HG03045 (cell line): ENCODE measurements around the gene TBC1D2B.
"Not testable (repeated sequence)": the region's sequence is repeated elsewhere in the genome, so short reads cannot be mapped to it uniquely, and the experiment has no call there.

Experiments used
- ATAC-seq: cut with Tn5 transposase; IDR thresholded peaks from one replicate; pipeline ENCODE4 v1.9.1; 2021; ENCODE audit warnings: mild to moderate bottlenecking, moderate library complexity; ENCODE audit not compliant: unreplicated experiment

TBC1D2B gene

DNA sequence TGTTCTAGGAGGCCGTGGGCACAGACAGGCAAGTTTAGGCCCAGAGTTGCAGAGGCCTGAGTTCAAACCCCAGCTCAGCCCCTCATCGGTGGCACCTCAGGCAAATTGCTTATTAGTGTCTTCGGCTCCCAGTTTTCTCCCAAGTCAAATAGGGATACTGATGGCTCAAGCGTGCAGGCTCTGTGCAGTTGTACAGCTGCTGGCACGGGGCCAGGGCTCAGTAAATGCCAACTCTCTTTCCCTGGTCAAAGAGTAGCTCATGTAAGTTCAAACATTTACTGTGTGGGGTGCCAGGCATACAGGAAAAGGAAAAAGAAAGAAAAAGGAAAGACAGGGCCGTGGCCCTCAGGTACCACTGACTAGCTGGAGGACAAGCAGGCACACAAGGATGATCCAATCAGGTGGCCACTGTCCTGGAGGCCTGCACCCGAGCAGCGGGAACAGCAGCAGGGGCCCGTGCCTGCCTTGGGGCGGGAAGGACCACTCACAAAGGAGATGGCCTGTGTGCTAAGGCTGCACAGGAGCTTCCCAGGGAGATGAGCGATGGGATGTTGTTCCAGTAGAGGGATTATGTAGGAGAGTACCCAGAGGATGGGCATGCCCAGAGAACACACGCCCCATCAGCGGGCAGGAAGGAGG is 70.8 kb downstream of the TBC1D2B start:
- ATAC-seq, result no peak

DNA sequence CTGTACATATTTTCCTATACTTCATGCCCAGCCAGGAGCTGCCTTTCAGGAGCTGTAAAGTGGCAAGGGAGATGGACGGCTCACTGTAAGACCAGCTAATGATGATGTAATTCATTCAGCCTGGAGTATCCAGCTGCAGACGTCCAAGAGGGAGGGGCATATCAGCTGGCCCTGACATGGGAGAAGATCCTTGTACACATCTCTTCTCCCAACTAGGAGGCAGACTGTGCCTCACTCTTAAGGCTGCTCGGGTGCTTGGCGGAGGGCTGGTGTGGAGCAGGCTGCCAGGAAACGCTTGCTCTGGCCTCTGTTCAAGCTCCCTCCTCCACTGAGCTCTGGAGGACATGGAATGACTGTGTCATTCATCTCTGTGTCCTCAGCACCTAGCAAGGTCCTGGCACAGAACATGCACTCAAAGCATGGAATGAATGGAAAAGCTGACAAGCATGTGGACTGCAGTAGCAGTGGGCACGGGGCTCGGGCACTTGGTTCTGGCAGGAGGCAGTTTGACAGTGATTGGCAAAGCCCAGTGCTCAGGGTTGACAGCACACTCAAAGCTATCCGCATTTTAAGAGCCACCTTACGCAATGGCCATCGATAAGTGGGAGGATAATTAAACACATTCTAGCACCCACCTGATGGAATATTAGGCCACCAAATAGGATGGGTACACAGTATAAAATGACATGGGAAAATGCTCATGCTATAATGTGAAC is 72.4 kb downstream of the TBC1D2B start:
- no peak for ATAC-seq

DNA sequence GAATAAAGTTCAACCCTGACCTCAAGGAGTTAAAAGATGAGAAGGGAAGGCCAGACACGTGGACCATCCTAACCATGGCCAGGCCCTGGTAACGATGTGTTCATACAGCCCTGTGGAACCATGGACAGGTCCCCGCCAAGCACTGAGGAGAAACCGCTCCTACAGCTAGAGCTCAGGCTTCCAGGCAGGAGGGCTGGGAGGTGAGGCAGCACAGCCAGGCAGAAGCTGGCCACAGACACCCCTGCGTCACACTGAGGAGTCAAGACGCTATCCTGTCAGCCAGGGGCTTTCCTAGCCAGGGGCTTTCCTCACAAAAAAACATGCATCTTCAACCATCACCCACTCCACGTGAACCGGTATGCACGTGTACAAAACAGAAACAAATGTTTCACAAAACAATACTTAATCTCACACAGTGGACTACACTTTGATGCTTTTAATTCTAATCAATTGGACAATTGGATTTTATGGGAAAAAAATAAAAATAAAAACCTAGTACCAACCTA is 73.2 kb downstream of the TBC1D2B start:
- ATAC-seq, result no peak

DNA sequence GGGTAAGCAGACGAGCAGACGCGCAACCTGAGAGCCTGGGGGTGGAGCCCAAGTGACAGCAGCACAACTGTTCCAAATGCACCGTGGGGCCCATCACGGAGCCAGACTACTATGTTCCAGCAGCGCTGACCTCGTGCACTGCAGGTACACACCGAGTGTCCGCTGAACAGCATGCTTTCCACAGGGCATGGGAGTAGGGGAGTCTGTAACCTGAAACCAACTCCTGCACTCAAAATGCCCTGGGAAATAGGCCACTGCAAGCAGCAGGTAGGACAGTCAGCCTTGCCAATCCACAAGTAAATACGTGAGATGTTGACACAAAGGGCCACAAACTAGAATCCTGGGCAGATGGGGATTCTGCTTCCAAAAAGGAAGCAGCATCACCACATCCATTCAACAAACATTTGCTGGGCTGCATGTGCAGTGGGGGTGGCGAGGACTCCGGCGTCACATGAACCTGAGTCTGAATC is 73.9 kb downstream of the TBC1D2B start:
- no peak for ATAC-seq

DNA sequence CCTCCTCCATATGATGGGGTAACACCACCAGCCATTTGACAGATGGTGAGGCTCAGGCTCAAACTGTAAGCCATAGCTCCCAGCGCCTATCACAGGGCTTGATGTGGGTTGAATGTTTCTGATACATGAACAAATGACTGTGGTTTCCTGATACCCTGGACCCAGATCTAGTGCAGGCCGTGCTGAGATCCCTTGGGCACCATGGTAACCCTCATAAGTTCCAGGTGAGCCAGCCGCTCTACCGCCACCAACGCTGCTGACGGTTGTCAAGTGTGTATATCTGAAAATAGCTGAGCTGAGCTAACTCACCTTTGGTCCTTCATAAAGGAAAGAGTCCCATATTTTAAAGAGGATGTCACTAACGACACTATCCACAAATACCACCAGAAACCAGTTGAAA is 74.5 kb downstream of the TBC1D2B start:
- ATAC-seq, result no peak

DNA sequence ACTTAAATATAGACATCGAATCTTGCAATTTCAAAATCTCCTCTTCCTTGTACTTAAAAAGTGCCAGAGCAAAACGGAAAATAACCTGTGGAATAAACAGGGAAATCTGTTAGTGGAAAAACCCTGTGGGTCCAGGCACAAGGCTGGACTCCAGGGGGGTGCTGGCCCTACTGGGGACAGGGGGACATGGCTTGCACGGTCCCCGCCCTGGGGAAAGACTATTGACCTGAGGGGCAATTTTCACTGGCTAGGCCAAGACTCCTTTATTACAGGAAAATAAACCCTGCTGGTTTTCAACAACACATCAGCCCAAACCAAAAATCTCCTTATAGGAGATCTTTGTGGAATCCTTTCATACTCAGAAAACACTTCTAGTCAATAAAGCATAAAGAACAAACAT is 75.9 kb downstream of the TBC1D2B start:
- ATAC-seq, result no peak

DNA sequence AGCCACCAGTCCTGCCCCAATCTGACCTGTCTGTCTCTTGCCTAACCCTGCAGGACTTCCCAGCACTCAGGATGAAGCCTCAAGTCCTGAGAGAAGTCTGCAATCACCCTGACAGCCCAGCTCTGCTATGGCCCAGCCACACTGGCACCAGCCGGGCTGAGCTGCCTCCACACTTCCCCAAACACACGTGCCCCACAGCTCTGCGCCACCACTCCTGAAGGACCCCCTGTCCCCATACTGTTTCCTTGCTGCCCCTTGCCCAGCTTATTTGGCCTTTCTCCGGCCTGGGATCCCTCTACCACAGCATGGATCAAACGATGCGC is 76.6 kb downstream of the TBC1D2B start:
- no peak for ATAC-seq

DNA sequence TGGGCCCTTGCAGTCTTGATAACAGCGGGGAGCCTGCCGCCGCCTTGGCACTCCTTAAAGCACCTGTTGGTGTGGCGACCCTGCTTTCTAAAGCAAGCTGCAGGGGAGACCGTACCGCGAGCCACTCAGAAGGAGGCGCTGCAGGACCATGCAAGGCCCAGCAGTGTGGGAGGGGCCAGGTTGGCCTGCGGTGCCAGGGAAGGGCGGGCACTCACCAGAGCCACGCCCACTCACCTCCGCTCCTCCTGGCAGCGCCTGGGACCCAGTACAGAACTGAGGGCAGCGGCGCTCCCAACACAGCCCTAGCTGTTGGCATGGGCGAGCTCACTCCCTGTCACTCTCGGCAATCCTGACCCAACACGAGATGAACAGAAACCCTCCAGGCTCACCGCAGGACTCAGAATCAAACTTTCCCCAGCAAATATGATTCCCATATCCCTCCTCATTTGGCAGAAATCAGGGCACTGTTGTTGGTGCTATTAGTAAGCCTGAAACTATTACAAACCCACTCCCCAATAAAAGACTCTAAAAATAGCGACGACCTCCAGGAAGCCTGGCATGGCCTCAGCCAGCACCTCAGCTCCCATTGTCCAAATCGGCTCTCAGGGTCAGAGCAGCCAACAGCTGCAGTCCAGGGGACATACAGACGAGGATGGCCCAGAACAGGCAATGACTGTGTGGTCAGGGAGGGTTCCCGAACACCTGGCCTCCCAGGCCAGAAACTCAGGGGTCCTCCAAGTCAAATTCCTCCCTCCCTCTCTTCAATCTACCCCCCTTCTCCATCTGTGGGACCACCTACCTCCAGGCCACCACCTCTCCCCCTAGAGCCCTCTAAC is 77.2 kb downstream of the TBC1D2B start:
- ATAC-seq, result no peak

DNA sequence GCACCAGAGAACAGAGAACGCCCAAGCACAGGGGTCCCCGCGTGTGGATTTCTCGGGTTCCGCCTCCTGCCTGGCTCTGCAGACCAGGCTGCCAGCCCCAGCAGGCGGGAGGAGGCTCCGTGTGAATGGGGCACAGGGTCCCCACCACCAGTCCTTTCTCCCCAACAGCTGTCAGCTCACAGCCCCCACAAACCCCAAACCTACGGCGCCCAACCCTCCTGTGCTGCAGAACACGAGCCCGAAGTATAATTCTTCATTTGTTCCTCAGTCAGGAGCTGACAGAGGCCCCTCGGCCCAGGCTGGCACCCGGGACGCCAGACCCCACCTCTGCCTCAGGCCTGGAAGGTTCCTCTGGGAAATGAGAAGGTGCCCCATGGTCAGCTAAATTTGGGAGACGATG is 78.0 kb downstream of the TBC1D2B start:
- ATAC-seq, result no peak

DNA sequence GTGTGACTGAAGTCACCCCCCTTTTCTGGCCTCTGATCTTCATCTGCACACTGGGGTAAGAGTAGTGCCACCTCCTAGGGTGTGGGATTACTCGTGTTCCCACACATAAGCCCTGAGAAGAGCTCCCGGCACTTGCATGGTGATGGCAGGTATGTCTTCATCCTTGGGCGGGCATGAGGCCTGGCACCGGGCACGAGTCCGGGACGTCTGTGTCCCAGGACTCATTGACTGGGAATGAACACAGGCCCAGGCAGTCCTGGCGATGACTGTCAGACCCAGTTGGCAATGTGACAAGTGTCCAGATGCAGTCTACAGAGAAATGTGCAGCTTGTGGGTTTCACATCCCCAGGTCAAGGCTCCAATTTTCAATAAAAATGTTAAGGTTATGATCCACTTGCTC is 78.9 kb downstream of the TBC1D2B start:
- ATAC-seq, result no peak

DNA sequence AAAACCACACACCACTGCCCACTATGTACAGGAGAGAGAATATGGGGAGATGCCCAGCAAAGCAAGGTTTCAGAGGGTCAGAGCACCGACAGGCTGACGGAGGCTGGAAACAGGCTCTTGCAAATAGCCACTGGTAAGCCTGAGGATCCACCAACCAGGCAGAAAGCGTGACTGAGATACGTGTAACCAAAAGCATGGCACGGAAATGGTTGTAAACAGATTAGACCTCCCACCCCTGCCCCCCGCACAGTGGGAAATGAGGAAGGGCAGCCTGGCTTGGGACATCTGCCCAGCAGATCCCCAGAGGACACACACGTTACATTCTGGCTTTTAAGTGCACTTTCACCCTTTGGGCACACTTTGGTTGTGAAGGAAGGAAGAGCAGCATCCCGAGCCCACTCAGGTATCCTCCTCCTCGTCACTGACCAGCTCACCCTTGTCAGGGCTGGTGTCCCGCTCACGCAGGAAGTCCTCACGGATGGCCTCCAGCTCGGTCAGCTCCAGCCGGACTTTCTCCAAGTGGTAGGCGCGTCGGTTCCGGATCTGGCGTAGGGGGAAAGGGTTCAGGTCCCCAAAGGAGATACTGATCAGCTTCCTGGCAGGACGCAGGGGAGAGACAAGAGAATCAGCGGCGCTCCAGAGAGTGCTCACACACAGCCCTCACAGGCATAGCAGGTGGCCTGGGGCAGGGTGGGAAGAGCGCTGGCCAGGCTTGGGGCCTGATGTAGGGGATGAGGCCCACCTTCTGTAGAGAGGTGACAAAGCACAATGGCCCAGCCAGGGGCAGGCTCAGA is 79.6 kb downstream of the TBC1D2B start:
- not testable (repeated sequence) for ATAC-seq

DNA sequence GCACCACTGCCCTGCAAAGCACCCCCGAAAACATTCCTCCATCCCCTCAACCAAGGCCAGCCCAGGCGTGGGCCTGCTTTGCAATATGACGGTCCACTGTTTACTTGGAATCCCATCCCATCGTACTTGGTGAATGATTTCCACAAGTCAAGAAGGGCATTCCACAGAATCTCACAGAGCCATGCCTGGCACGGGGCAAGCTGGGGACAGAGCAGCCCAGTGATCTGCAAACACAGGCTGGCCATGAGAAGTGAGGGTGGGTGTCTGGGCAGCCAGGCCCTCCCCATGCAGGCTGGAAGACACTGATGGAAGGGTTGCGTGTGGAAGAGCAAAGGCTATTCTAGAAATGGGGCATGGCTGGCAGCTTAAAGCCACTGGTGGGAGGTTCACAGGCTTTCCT is 80.3 kb downstream of the TBC1D2B start:
- ATAC-seq, result not testable (repeated sequence)

DNA sequence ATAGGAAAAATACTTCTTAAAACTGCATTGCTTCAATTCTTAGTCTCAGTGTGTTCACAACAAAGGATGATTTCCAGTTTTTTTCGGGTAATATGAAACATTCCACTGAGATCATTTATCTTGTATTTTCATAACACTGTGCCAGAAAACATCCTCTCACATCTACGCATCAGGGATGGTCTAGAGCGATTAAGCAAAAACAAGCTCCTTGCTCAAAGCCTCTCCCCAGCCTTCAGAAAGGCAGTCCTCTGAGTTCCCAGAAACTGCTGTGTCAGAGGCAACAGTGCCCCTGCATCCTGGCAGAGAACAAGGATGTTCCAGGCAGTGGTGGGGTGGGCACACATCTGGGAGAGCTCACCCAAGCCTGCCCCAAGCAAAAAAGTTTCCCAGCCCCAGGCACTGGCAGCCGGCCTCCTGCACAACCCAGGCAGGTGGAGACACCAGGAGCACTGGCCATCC is 80.8 kb downstream of the TBC1D2B start:
- not testable (repeated sequence) for ATAC-seq

DNA sequence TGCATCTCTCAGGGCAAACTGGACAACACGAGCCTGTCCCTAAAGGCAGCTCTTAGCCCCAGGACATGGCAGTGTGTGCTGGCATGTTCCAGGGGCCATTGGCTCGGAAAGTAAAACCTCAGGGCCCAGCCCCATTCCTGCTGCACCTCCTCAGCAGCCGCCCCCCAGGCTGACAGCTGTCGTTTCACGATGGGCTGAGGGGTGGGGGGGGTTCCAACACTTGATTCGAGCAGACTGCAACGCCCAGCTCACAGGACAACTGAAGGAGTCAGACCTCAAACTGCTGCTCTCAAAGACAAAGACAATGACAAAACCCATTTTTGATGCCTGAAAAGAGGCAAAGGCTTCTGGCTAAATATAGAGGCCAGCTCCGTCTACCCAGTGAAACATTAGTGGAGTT is 81.3 kb downstream of the TBC1D2B start:
- not testable (repeated sequence) for ATAC-seq

DNA sequence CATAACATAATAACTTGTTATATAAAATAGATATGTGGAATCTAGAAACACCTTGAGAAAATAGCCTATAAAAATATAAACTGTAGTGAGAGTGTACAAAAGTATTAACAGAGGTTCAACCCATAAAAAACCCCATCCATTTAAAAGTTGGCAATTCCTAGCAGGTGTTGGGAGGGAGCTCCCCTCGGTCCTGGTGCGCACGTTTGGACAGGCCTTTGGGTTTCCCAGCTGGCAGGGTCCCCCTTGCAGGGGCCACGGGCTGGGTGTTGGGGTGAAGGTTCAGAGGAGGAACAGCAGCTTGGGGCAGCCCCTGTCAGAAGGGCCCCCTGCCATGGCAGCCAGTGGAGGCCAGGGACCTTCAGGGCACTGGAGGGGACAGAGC is 82.0 kb downstream of the TBC1D2B start:
- ATAC-seq, result not testable (repeated sequence)

DNA sequence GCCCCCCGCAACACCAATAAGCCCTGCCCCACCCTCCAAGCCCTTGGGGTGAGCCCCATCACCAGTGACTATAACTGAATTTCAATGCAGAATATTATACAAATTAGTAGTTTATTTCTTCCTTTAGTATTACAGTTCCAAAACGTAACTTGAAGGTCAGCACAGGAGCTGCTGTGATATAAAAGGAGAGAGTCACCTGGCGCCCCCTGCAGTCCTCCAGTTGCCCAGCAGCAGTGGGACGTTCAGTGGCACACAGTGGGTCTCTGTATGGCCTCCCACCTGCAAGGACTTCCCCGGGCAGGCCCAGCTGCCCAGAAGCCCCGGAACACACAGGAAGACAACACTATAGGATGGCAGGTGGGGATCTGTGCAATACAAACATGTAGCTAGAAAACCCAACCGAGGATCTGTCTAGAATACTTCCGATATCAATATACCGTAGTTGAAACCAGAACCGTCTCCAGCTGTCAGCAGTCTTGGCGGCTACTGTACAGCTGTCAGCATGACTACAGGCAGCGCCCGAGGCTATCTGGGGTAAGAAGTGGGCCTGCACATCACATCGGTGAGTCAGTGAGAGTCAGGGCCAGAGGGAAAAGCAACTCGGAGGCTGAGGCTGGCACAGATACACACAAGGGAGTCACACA is 82.5 kb downstream of the TBC1D2B start:
- not testable (repeated sequence) for ATAC-seq

DNA sequence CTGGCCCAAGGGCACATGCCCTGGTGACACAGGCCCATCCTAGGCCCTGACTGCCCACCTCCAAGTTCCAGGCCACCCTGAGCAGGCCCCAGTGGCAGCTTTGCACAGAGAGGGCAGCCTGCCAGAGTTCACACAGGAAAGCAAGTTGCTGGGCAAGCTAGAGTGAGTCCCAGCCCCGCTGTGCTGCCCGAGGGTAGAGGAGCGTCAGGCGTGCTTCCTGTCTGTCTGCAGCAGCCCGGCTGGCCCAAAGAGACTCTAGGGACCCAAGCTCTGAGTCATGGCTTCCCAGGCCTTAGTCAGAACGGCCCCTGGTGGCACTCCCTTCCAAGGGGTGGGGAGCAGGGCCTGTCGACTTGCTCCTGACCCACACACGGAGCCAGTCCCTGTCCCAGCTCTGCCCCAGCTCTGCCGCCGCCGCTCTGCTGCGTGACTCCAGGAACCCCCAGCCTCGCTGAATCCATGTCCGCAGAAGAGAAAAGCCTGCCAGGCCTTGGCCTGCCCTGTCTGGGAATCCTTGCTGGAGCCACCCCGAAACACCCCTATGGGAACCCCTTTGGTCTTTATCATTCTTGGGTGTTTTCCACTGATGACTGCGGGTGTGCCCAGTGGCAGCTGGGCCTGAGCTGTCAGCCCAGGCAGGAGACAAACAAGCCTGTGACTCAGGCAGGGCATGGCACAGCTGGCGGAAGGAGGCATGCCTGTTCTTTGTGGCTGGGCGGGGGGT is 83.4 kb downstream of the TBC1D2B start:
- ATAC-seq, result peak; percentile 58

DNA sequence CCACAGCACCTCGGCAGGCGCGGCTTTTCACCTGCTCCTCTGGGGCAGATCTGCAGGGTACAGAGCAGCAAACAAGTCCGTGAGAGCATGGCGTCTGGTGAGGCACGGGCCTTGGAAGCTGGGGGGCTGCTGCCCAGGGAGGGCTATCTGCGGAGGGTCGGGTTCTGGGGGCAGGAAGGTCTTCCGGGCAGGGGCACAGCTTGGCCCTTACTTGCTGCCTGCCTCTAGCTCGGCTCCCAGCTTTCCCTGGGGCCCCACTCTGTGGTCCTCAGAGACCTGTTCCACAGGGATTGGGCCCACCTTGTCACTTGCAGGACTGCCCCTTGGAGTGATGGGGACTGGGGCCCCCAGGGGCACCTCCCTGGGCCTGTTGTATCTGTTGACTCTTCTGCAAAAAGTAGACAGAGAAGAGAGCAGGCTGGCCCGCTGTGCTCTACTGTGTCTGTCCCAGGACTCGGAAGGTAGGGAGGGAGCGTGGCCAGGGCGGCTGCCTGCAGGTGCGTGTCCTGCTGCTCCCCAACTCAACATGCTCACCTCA is 84.1 kb downstream of the TBC1D2B start:
- ATAC-seq, result no peak
